Endodermal cell (in vitro differentiated cells): ENCODE results near the gene ASTN2. TPM values are rescaled to one million over a fixed set of nuclear protein-coding genes. Genes with fewer than 3 reads are reported as not detected.

Source experiments
- DNase-seq: peaks from one replicate; pipeline ENCODE4 v3.0.0-alpha.2; 2017
- H3K27ac ChIP-seq: 2 replicates; pipeline ENCODE4 v1.5.1; 2013; ENCODE audit warnings: mild to moderate bottlenecking, low read depth, low read length, moderate library complexity
- H3K27me3 ChIP-seq: 2 replicates; pipeline ENCODE4 v1.6.1; 2013; ENCODE audit warnings: mild to moderate bottlenecking, low read length, moderate library complexity; ENCODE audit not compliant: insufficient read depth, control insufficient read depth, poor library complexity, severe bottlenecking
- H3K36me3 ChIP-seq: 2 replicates; pipeline ENCODE4 v1.7.0; 2013; ENCODE audit warnings: mild to moderate bottlenecking, low read length, moderate library complexity; ENCODE audit not compliant: control insufficient read depth, insufficient read depth
- H3K4me1 ChIP-seq: one replicate; pipeline ENCODE4 v1.7.0; 2013; ENCODE audit warnings: low read length; ENCODE audit not compliant: control insufficient read depth, insufficient read depth
- H3K4me3 ChIP-seq: 2 replicates; pipeline ENCODE4 v1.5.1; 2013; ENCODE audit warnings: mild to moderate bottlenecking, low read length, moderate library complexity
- H3K9ac ChIP-seq: 2 replicates; pipeline ENCODE4 v1.6.1; 2013; ENCODE audit warnings: mild to moderate bottlenecking, low read length, moderate library complexity; ENCODE audit not compliant: poor library complexity, severe bottlenecking; ENCODE audit errors: extremely low read depth
- H3K9me3 ChIP-seq: 2 replicates; pipeline ENCODE4 v1.6.1; 2013; ENCODE audit warnings: mild to moderate bottlenecking, low read length, moderate library complexity; ENCODE audit not compliant: control insufficient read depth
- H3K27ac Mint-ChIP-seq: 2 replicates; pipeline ENCODE4 v1.8.0; 2020; ENCODE audit warnings: mixed read lengths
- H3K27me3 Mint-ChIP-seq: 2 replicates; pipeline ENCODE4 v1.8.0; 2021; ENCODE audit warnings: mild to moderate bottlenecking, mixed read lengths; ENCODE audit not compliant: insufficient read depth
- H3K36me3 Mint-ChIP-seq: 2 replicates; pipeline ENCODE4 v1.8.0; 2020; ENCODE audit warnings: low read depth, mixed read lengths
- H3K4me1 Mint-ChIP-seq: 2 replicates; pipeline ENCODE4 v1.8.0; 2020; ENCODE audit warnings: mixed read lengths
- H3K4me3 Mint-ChIP-seq: 2 replicates; pipeline ENCODE4 v1.8.0; 2020; ENCODE audit warnings: mild to moderate bottlenecking, moderate library complexity, mixed read lengths
- H3K9me3 Mint-ChIP-seq: 2 replicates; pipeline ENCODE4 v1.8.0; 2020; ENCODE audit warnings: mild to moderate bottlenecking, mixed read lengths
- WGBS, 2 experiments: methylation state at CpG; one replicate each; pipeline versions ENCODE4 v1.1.5 to v1.1.7; 2013; ENCODE audit warnings: missing lambda C conversion rate in 2 of 2, mixed read lengths in 1 of 2; ENCODE audit not compliant: insufficient coverage in 1 of 2, insufficient read length in 1 of 2; 5-methylcytosine and 5-hydroxymethylcytosine counted together
- total RNA-seq, 2 donors: library from RNA; stranded (reverse); fragmentation: NEBNext Ultra II Directional in 1 of 2; extraction: Animal tissue kit (Norgen Biotek cat#: 25700) in 1 of 2; gene quantifications; 2 replicates in 1 of 2; 3 replicates in 1 of 2; pipeline ENCODE4 v1.2.1, GENCODE V29; 2021
- TF ChIP-seq, protein P1 (sequence below): fragments of 200-600 bp; sonication (generic); conservative IDR thresholded peaks from 2 replicates; pipeline ENCODE4 v1.5.0; 2021; ENCODE audit warnings: antibody characterized with exemption, mild to moderate bottlenecking

Gene ASTN2
- total RNA-seq, 2 donors from 2014 or later, result 8.9 to 10.4 TPM

DNA sequence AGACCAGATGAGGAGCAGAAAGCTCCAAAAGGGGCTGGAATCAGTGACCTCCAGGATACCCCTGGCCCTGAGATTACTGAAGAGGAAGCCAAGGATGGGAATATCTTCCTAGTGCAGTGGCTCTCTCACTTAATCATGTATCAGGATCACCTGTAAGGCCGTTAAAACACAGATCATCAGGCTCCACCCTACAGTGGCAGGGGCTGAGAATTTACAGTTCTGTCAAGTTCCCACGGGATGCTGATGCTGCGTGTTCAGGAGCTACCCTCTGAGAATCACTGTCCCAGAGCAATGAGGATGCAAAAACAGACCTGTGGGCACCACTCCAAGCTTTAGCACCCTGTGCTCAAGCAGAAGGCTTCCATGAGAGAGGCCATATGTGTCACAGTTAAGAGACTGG, 291.9 kb downstream of the ASTN2 start:
- Histone ChIP-seq H3K27me3 (no peaks in the 10 kb centered on the region), H3K36me3 (no peaks in the 10 kb centered on the region), H3K9ac (no peak overlapping the region), H3K4me1 (peaks cover 14% of the 10 kb centered on the region), H3K27ac (no peak overlapping the region), H3K4me3 (no peak overlapping the region), H3K9me3 (no peaks in the 10 kb centered on the region)
- 93% methylated on average over 3 of the region's 3 CpGs for WGBS, 2 experiments
- Mint-ChIP-seq H3K9me3 (no peaks in the 10 kb centered on the region), H3K4me1 (peaks cover 13% of the 10 kb centered on the region), H3K4me3 (no peak overlapping the region), H3K36me3 (no peaks in the 10 kb centered on the region), H3K27me3 (peaks cover 7% of the 10 kb centered on the region), H3K27ac (no peak overlapping the region)
- DNase-seq, result no peak
- TF ChIP-seq, protein P1, sequence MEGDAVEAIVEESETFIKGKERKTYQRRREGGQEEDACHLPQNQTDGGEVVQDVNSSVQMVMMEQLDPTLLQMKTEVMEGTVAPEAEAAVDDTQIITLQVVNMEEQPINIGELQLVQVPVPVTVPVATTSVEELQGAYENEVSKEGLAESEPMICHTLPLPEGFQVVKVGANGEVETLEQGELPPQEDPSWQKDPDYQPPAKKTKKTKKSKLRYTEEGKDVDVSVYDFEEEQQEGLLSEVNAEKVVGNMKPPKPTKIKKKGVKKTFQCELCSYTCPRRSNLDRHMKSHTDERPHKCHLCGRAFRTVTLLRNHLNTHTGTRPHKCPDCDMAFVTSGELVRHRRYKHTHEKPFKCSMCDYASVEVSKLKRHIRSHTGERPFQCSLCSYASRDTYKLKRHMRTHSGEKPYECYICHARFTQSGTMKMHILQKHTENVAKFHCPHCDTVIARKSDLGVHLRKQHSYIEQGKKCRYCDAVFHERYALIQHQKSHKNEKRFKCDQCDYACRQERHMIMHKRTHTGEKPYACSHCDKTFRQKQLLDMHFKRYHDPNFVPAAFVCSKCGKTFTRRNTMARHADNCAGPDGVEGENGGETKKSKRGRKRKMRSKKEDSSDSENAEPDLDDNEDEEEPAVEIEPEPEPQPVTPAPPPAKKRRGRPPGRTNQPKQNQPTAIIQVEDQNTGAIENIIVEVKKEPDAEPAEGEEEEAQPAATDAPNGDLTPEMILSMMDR, result no peak

DNA sequence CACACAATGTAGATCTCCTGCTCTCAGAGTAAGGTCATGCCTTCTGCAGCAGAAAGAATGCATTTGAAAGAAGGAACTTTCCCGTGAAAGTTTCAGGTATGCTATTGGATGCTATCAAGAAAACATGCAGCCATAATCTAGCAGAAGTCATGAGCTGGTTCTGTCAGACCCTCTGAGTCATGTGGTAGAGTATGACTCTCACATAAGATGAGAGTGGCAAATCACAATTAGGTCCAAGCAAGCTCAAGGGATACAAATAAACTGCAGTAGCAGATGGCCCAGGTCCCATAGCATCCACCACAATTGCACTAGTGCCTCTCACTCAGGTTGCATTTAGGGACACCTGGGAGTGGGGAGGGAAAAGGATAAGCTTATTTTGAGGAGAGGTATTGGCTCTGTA, 292.8 kb downstream of the ASTN2 start:
- Mint-ChIP-seq H3K27me3 (peaks cover 7% of the 10 kb centered on the region), H3K36me3 (no peaks in the 10 kb centered on the region), H3K27ac (no peak overlapping the region), H3K4me1 (peaks cover 16% of the 10 kb centered on the region), H3K9me3 (no peaks in the 10 kb centered on the region), H3K4me3 (no peak overlapping the region)
- H3K27me3 ChIP-seq, result no peaks in the 10 kb centered on the region
- no peak for DNase-seq
- no peak overlapping the region for H3K27ac ChIP-seq
- no peak overlapping the region for H3K9ac ChIP-seq
- H3K9me3 ChIP-seq, result no peaks in the 10 kb centered on the region
- peaks cover 14% of the 10 kb centered on the region for H3K4me1 ChIP-seq
- TF ChIP-seq, protein P1, result no peak
- no peak overlapping the region for H3K4me3 ChIP-seq
- no peaks in the 10 kb centered on the region for H3K36me3 ChIP-seq
- WGBS, 2 experiments, result 82 to 88% methylated on average over 1 of the region's 1 CpG

GRCh38 chr9:117121316-117121715, 293.5 kb downstream of the ASTN2 start:
- Histone ChIP-seq H3K27me3 (no peaks in the 10 kb centered on the region), H3K27ac (no peak overlapping the region), H3K9ac (no peak overlapping the region), H3K4me1 (peaks cover 10% of the 10 kb centered on the region), H3K4me3 (no peak overlapping the region), H3K9me3 (no peaks in the 10 kb centered on the region), H3K36me3 (no peaks in the 10 kb centered on the region)
- H3K9me3 Mint-ChIP-seq, result no peaks in the 10 kb centered on the region
- no peak overlapping the region for H3K4me3 Mint-ChIP-seq
- no peak overlapping the region for H3K27ac Mint-ChIP-seq
- H3K4me1 Mint-ChIP-seq, result peaks cover 14% of the 10 kb centered on the region
- no peak for DNase-seq
- peaks cover 7% of the 10 kb centered on the region for H3K27me3 Mint-ChIP-seq
- H3K36me3 Mint-ChIP-seq, result no peaks in the 10 kb centered on the region
- TF ChIP-seq, protein P1, result no peak
- WGBS, 2 experiments, result 90 to 100% methylated on average over 1 to 2 of the region's 2 CpGs
